H1 (cell line): ENCODE results near the gene CRY1.

Experiments used
- BRCA1 ChIP-seq: IDR thresholded peaks from 2 replicates; pipeline ENCODE4 v1.6.1; 2012; ENCODE audit warnings: low read depth, low read length, improper control_type of control experiment
- EP300 ChIP-seq, 2 experiments: IDR thresholded peaks; 1 replicate in 1 of 2; 2 replicates in 1 of 2; pipeline ENCODE4 v1.6.1; 2011 to 2012; ENCODE audit warnings: low read depth in 2 of 2, low read length in 2 of 2, mild to moderate bottlenecking in 2 of 2, borderline replicate concordance in 1 of 2, inconsistent platforms in 1 of 2, moderate library complexity in 1 of 2
- EZH2 ChIP-seq: fragments of 200-600 bp; sonication (generic); IDR thresholded peaks from 2 replicates; pipeline ENCODE4 v1.7.1; 2012; ENCODE audit warnings: low read depth, mild to moderate bottlenecking, moderate library complexity, low read length, inconsistent platforms; ENCODE audit not compliant: severe bottlenecking
- JUN ChIP-seq: IDR thresholded peaks from 2 replicates; pipeline ENCODE4 v1.6.1; 2011; ENCODE audit warnings: low read depth, mild to moderate bottlenecking, improper control_type of control experiment, low read length
- POLR2A ChIP-seq, 2 experiments: IDR thresholded peaks; 1 replicate in 1 of 2; 2 replicates in 1 of 2; pipeline ENCODE4 v1.6.1; 2011; ENCODE audit warnings: low read depth in 2 of 2, low read length in 2 of 2, mild to moderate bottlenecking in 2 of 2; ENCODE audit errors: control extremely low read depth in 1 of 2
- TAF1 ChIP-seq: IDR thresholded peaks from 2 replicates; pipeline ENCODE4 v1.6.1; 2011; ENCODE audit warnings: mild to moderate bottlenecking, low read depth, low read length
- TCF12 ChIP-seq: IDR thresholded peaks from 2 replicates; pipeline ENCODE4 v1.6.1; 2011; ENCODE audit warnings: low read depth, mild to moderate bottlenecking, low read length
- TF ChIP-seq, protein P1 (sequence below), 3 experiments: IDR thresholded peaks; 1 replicate in 2 of 3; 2 replicates in 1 of 3; pipeline versions ENCODE4 v1.5.1 to v1.6.1; 2011; ENCODE audit warnings: low read length in 3 of 3, mild to moderate bottlenecking in 3 of 3, inconsistent platforms in 2 of 3, low read depth in 1 of 3, moderate library complexity in 1 of 3; ENCODE audit not compliant: insufficient read depth in 1 of 3; ENCODE audit errors: control extremely low read depth in 1 of 3

GRCh38 chr12:106950591-106950990 is 142.8 kb downstream of the CRY1 start:
- TF ChIP-seq JUN (no peak), POLR2A (IDR thresholded peaks at IDR 0.05; ENCODE audit: control extremely low read depth in 1 of 2, low read depth in 2 of 2, low read length in 2 of 2) (no peak), EZH2 (no peak), BRCA1 (no peak), EP300 (IDR thresholded peaks at IDR 0.05; ENCODE audit: borderline replicate concordance in 1 of 2, low read depth in 2 of 2, low read length in 2 of 2) (no peak), TCF12 (no peak), TAF1 (no peak)
- TF ChIP-seq, protein P1, sequence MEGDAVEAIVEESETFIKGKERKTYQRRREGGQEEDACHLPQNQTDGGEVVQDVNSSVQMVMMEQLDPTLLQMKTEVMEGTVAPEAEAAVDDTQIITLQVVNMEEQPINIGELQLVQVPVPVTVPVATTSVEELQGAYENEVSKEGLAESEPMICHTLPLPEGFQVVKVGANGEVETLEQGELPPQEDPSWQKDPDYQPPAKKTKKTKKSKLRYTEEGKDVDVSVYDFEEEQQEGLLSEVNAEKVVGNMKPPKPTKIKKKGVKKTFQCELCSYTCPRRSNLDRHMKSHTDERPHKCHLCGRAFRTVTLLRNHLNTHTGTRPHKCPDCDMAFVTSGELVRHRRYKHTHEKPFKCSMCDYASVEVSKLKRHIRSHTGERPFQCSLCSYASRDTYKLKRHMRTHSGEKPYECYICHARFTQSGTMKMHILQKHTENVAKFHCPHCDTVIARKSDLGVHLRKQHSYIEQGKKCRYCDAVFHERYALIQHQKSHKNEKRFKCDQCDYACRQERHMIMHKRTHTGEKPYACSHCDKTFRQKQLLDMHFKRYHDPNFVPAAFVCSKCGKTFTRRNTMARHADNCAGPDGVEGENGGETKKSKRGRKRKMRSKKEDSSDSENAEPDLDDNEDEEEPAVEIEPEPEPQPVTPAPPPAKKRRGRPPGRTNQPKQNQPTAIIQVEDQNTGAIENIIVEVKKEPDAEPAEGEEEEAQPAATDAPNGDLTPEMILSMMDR (IDR thresholded peaks at IDR 0.05; ENCODE audit: control extremely low read depth in 1 of 3, insufficient read depth in 1 of 3, low read depth in 1 of 3, low read length in 3 of 3): no peak
